ENCODE data around the gene TUBG1.

The TUBG1 gene

GRCh38 chr17:42640121-42640520, 30.6 kb downstream of the TUBG1 start:
- ATAC-seq, result no peak
- no peak for TF ChIP-seq GLIS3 (CRISPR knock-in tag; IDR thresholded peaks at IDR 0.05)
- no peak for TF ChIP-seq ZC3H10 (CRISPR knock-in tag; IDR thresholded peaks at IDR 0.05)
- TF ChIP-seq TCF4 (CRISPR knock-in tag; IDR thresholded peaks at IDR 0.05; ENCODE audit: borderline replicate concordance), result no peak
- TF ChIP-seq ZFP30 (CRISPR knock-in tag; IDR thresholded peaks at IDR 0.05), result no peak
- no peak for TF ChIP-seq CREB5 (CRISPR knock-in tag; IDR thresholded peaks at IDR 0.05; ENCODE audit: low read depth)
- no peak for TF ChIP-seq ARNTL (CRISPR knock-in tag; IDR thresholded peaks at IDR 0.05; ENCODE audit: borderline replicate concordance, low read depth)
- no peak for TF ChIP-seq ZNF70 (CRISPR knock-in tag; IDR thresholded peaks at IDR 0.05)
- TF ChIP-seq CSRNP3 (CRISPR knock-in tag; IDR thresholded peaks at IDR 0.05), result no peak
- no peak for TF ChIP-seq TOX (CRISPR knock-in tag; IDR thresholded peaks at IDR 0.05; ENCODE audit: borderline replicate concordance)
- no peak for TF ChIP-seq TSHZ2 (CRISPR knock-in tag; IDR thresholded peaks at IDR 0.05)
- TF ChIP-seq ISL1 (CRISPR knock-in tag; IDR thresholded peaks at IDR 0.05), result no peak
- no peak for TF ChIP-seq BACH2 (CRISPR knock-in tag; IDR thresholded peaks at IDR 0.05; ENCODE audit: borderline replicate concordance)
- no peak for TF ChIP-seq OSR1 (CRISPR knock-in tag; IDR thresholded peaks at IDR 0.05)
- no peak for TF ChIP-seq ESRRG (CRISPR knock-in tag; IDR thresholded peaks at IDR 0.05)
- no peak for TF ChIP-seq PATZ1 (CRISPR knock-in tag; IDR thresholded peaks at IDR 0.05; ENCODE audit: borderline replicate concordance)
- TF ChIP-seq RARB (CRISPR knock-in tag; IDR thresholded peaks at IDR 0.05), result no peak
- TF ChIP-seq PPARA (CRISPR knock-in tag; IDR thresholded peaks at IDR 0.05; ENCODE audit: borderline replicate concordance), result no peak
- TF ChIP-seq ZNF565 (CRISPR knock-in tag; conservative IDR thresholded peaks at IDR 0.05; ENCODE audit: low read depth), result no peak
- TF ChIP-seq ZFP3 (CRISPR knock-in tag; IDR thresholded peaks at IDR 0.05), result no peak
- no peak for TF ChIP-seq ZNF8 (CRISPR knock-in tag; IDR thresholded peaks at IDR 0.05)

- no peak for TF ChIP-seq ZNF70 (CRISPR knock-in tag; IDR thresholded peaks at IDR 0.05)
- no peak for TF ChIP-seq SNAI2 (CRISPR knock-in tag; IDR thresholded peaks at IDR 0.05)
- no peak for TF ChIP-seq ZNF565 (CRISPR knock-in tag; conservative IDR thresholded peaks at IDR 0.05; ENCODE audit: low read depth)
- no peak for TF ChIP-seq TCF4 (CRISPR knock-in tag; IDR thresholded peaks at IDR 0.05; ENCODE audit: borderline replicate concordance)
- TF ChIP-seq RARB (CRISPR knock-in tag; IDR thresholded peaks at IDR 0.05), result no peak
- TF ChIP-seq ARNTL (CRISPR knock-in tag; IDR thresholded peaks at IDR 0.05; ENCODE audit: borderline replicate concordance, low read depth), result no peak
- TF ChIP-seq ZFP3 (CRISPR knock-in tag; IDR thresholded peaks at IDR 0.05), result no peak
- no peak for TF ChIP-seq PATZ1 (CRISPR knock-in tag; IDR thresholded peaks at IDR 0.05; ENCODE audit: borderline replicate concordance)
- TF ChIP-seq CSRNP3 (CRISPR knock-in tag; IDR thresholded peaks at IDR 0.05), result no peak
- TF ChIP-seq GLIS3 (CRISPR knock-in tag; IDR thresholded peaks at IDR 0.05), result no peak
- TF ChIP-seq ZFP30 (CRISPR knock-in tag; IDR thresholded peaks at IDR 0.05), result no peak
- no peak for TF ChIP-seq CSDC2 (CRISPR knock-in tag; IDR thresholded peaks at IDR 0.05)
- TF ChIP-seq POU6F1 (CRISPR knock-in tag; IDR thresholded peaks at IDR 0.05; ENCODE audit: borderline replicate concordance, low read depth), result no peak
- no peak for TF ChIP-seq ESRRG (CRISPR knock-in tag; IDR thresholded peaks at IDR 0.05)
- no peak for TF ChIP-seq TSHZ2 (CRISPR knock-in tag; IDR thresholded peaks at IDR 0.05)
- no peak for TF ChIP-seq ZC3H10 (CRISPR knock-in tag; IDR thresholded peaks at IDR 0.05)
- TF ChIP-seq PPARA (CRISPR knock-in tag; IDR thresholded peaks at IDR 0.05; ENCODE audit: borderline replicate concordance), result no peak
- TF ChIP-seq BACH2 (CRISPR knock-in tag; IDR thresholded peaks at IDR 0.05; ENCODE audit: borderline replicate concordance), result no peak
- no peak for ATAC-seq
Observed at GRCh38 chr17:42642336-42642735, 32.9 kb downstream of the TUBG1 start.

All from SK-N-SH treated with all-trans-retinoic acid at 6 μM for 48 hours (cell line).